Thyroid gland (tissue), 4 donors: Measurements from ENCODE around the gene KRR1. TPM values are rescaled to one million over a fixed set of nuclear protein-coding genes. Genes with fewer than 3 reads are reported as not detected.

ENCODE experiments used
- DNase-seq, 2 donors: peaks; one replicate each; pipeline ENCODE4 v3.0.0-alpha.2; 2019
- H3K27ac ChIP-seq, 3 donors: fragments of 200-600 bp; sonication (generic); 1 replicate in 2 of 3; 2 replicates in 1 of 3; pipeline ENCODE4 v1.5.1; 2016 to 2019; ENCODE audit warnings: mild to moderate bottlenecking in 1 of 3, moderate library complexity in 1 of 3
- H3K27me3 ChIP-seq: fragments of 200-600 bp; sonication (generic); one replicate; pipeline ENCODE4 v1.5.1; 2019
- H3K36me3 ChIP-seq, 2 donors: fragments of 200-600 bp; sonication (generic); one replicate each; pipeline ENCODE4 v1.5.1; 2016 to 2019
- H3K4me1 ChIP-seq, 2 donors: fragments of 200-600 bp; sonication (generic); one replicate each; pipeline ENCODE4 v1.5.1; 2017 to 2019
- H3K4me3 ChIP-seq, 3 donors: fragments of 200-600 bp; sonication (generic); replicated peaks in 1 of 3; 1 replicate in 2 of 3; 2 replicates in 1 of 3; pipeline ENCODE4 v1.5.1; 2016; ENCODE audit warnings: mild to moderate bottlenecking in 1 of 3
- H3K9me3 ChIP-seq: fragments of 200-600 bp; sonication (generic); one replicate; pipeline ENCODE4 v1.5.1; 2017
- CTCF ChIP-seq, 6 experiments: fragments of 200-600 bp in 3 of 6; fragments of 450-650 bp in 3 of 6; sonication (generic) in 3 of 6; IDR thresholded peaks; one replicate each; pipeline ENCODE4 v1.5.1; 2016 to 2019; ENCODE audit warnings: antibody characterized with exemption in 6 of 6, mild to moderate bottlenecking in 2 of 6, inconsistent platforms in 1 of 6, moderate library complexity in 1 of 6
- POLR2A ChIP-seq, 2 donors: fragments of 450-650 bp; IDR thresholded peaks; one replicate each; pipeline ENCODE4 v1.6.1; 2017; ENCODE audit warnings: antibody characterized with exemption in 2 of 2, mild to moderate bottlenecking in 2 of 2, moderate library complexity in 1 of 2
- WGBS, 2 donors: methylation state at CpG; one replicate each; pipeline ENCODE4 v1.1.5; 2017; 5-methylcytosine and 5-hydroxymethylcytosine counted together
- intact Hi-C: fragments of 100-400 bp; cut with DNase I; formaldehyde crosslinking; loops from one replicate; pipeline ENCODE4 v1.15.1; 2023
- total RNA-seq, 4 donors: library from RNA; depleted of rRNA; stranded (reverse); fragments of >200 nt; gene quantifications; one replicate each; pipeline ENCODE4 v1.2.3, GENCODE V29; 2016

The KRR1 gene
- total RNA-seq, 4 donors from 2014 or later = 32.0 to 52.8 (median 44.1) TPM

- H3K36me3 ChIP-seq = no peaks in the 10 kb centered on the region
- intact Hi-C loops = no loop called here
- H3K27me3 ChIP-seq = no peaks in the 10 kb centered on the region
- H3K4me1 ChIP-seq = no peaks in the 10 kb centered on the region
- H3K27ac ChIP-seq = no peak overlapping the region
- 87 to 88% methylated on average over 1 of the region's 1 CpG for WGBS, 2 donors
- no peak for DNase-seq
- no peak overlapping the region for H3K4me3 ChIP-seq
- TF ChIP-seq POLR2A (IDR thresholded peaks at IDR 0.05) (no peak), CTCF (IDR thresholded peaks at IDR 0.05) (no peak)
- H3K9me3 ChIP-seq = no peaks in the 10 kb centered on the region
Measured at GRCh38 chr12:75542942-75543341, 31.5 kb upstream of the KRR1 start.

- 83 to 86% methylated on average over 2 of the region's 2 CpGs for WGBS, 2 donors
- Histone ChIP-seq H3K4me1 (no peaks in the 10 kb centered on the region), H3K4me3 (no peak overlapping the region), H3K27me3 (no peaks in the 10 kb centered on the region), H3K36me3 (no peaks in the 10 kb centered on the region), H3K9me3 (no peaks in the 10 kb centered on the region), H3K27ac (no peak overlapping the region)
- no peak for DNase-seq
- intact Hi-C loops = no loop called here
- TF ChIP-seq POLR2A (IDR thresholded peaks at IDR 0.05) (no peak), CTCF (IDR thresholded peaks at IDR 0.05) (no peak)
Measured at GRCh38 chr12:75539889-75540288, 28.5 kb upstream of the KRR1 start.

GRCh38 chr12:75533239-75533638 lies 21.8 kb upstream of the KRR1 start:
- WGBS, 2 donors = 89 to 92% methylated on average over 2 of the region's 2 CpGs
- TF ChIP-seq POLR2A (IDR thresholded peaks at IDR 0.05) = no peak
- TF ChIP-seq CTCF (IDR thresholded peaks at IDR 0.05) = no peak
- DNase-seq = no peak
- Histone ChIP-seq H3K27ac (no peak overlapping the region), H3K4me3 (no peak overlapping the region), H3K36me3 (no peaks in the 10 kb centered on the region), H3K27me3 (no peaks in the 10 kb centered on the region), H3K4me1 (no peaks in the 10 kb centered on the region), H3K9me3 (no peaks in the 10 kb centered on the region)
- intact Hi-C loops = no loop called here

GRCh38 chr12:75529826-75530225 lies 18.4 kb upstream of the KRR1 start:
- H3K4me1 ChIP-seq = no peaks in the 10 kb centered on the region
- 85 to 86% methylated on average over 1 of the region's 1 CpG for WGBS, 2 donors
- no peak for DNase-seq
- H3K4me3 ChIP-seq = no peak overlapping the region
- no peaks in the 10 kb centered on the region for H3K9me3 ChIP-seq
- intact Hi-C loops = loop anchor here (5.0 kb wide), 1 partner anchor 507 kb away; no protein-coding TSS in a partner anchor
- no peak overlapping the region for H3K27ac ChIP-seq
- H3K27me3 ChIP-seq = no peaks in the 10 kb centered on the region
- TF ChIP-seq CTCF (IDR thresholded peaks at IDR 0.05) (no peak), POLR2A (IDR thresholded peaks at IDR 0.05) (no peak)
- no peaks in the 10 kb centered on the region for H3K36me3 ChIP-seq

- no peak overlapping the region for H3K27ac ChIP-seq
- intact Hi-C loops = loop anchor here (5.0 kb wide), 1 partner anchor 508 kb away; no protein-coding TSS in a partner anchor
- 85 to 96% methylated on average over 1 of the region's 1 CpG for WGBS, 2 donors
- H3K4me3 ChIP-seq = no peak overlapping the region
- no peak for TF ChIP-seq CTCF (IDR thresholded peaks at IDR 0.05)
- TF ChIP-seq POLR2A (IDR thresholded peaks at IDR 0.05) = no peak
- H3K9me3 ChIP-seq = no peaks in the 10 kb centered on the region
- no peaks in the 10 kb centered on the region for H3K36me3 ChIP-seq
- no peaks in the 10 kb centered on the region for H3K4me1 ChIP-seq
- no peaks in the 10 kb centered on the region for H3K27me3 ChIP-seq
- no peak for DNase-seq
Measured at GRCh38 chr12:75529316-75529715, 17.9 kb upstream of the KRR1 start.
